HG03280 (cell line): Measurements from ENCODE around the gene RNF186.

Experiments
- ATAC-seq: cut with Tn5 transposase; IDR thresholded peaks from one replicate; pipeline ENCODE4 v1.9.1; 2021; ENCODE audit warnings: mild to moderate bottlenecking, moderate library complexity; ENCODE audit not compliant: unreplicated experiment

Gene RNF186

DNA sequence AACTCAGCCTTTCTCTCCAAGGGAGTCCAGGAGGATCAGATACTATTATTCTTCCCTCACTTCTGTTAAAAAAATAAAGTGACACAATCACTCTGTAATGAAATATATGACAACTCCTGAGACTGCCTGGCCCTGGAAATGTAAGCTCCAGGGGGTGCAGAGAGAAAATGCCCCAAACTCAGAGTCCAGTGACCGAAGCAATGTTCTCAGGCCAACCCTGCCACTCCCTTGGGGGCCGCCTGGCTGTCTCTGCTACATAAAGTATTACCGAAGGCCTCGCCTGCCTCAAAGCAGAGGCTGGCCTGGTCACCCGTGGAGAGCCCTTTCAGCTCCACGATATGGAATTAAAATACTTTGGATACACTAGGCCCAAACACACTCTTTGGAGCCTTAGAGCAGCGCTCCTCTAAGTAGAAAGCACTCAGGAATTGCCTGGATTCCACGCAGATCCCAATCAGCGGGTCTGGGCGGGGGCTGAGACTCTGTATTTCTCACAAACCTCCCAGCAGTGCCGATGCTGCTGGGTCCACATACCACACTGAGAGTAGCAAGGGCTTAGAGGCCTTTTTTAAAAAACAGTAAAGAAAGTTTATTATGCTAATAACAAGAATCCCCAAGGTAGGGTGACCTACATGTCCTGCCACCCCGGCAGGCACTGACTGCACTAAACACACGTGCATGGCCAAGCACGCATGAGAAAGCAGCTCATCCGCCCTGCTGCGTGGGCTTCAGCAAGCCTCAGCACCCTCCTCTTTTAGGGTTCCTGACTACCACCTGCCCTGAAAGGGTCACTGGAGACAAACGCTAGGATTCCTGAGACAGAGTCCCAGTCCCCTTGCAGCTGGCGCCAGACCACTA is 46.5 kb downstream of the RNF186 start:
- ATAC-seq, result no peak

DNA sequence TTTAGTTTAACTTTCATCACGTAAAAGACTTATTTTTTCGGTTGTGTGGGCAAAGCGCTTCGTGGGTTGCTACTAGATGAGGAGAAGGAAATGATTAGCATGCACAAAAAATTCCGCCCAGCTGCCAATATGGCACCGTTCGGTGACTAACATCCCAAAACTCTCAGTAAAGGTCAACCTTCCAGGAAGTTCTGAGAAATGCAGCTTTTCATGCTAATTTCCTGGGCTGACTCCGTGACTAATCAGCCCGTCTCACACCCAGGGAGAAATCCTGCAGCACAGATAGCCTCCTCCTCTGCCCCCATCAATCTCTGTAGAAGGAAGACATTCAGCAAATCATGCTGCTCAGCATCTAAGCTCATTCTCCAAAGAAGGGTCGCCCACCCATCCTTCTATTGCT is 49.5 kb downstream of the RNF186 start:
- no peak for ATAC-seq

DNA sequence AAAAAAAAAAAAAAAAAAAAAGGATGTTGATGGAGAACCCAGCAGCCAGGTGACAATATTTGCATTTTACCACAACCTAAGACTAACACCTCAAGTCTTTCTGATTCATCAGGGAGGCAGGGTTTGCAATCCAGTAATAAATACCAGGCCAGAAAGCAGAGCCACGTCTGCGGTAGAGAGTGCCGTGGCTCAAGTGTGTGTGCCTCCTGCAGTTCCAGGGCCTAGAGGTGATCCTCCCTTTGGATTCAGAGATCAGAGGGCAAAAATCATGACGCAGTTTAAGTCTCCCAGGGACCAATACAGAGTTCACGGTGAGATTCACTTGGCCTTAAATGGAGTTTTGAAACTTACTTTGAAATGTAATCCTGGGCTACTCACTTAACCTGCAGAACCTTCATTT is 50.2 kb downstream of the RNF186 start:
- no peak for ATAC-seq
